IMR-90 (cell line): ENCODE results near the gene OGG1. TPM values are rescaled to one million over a fixed set of nuclear protein-coding genes. Genes with fewer than 3 reads are reported as not detected.

ENCODE experiments used
- ATAC-seq: fragments of 200-7000 bp; cut with Tn5 transposase; 2 replicates; pipeline ENCODE4 v1.9.1; 2020; ENCODE audit warnings: low read depth, mild to moderate bottlenecking, moderate library complexity
- BruUV-seq: library from RNA; stranded (reverse); fragments of 400-500 nt; replicated peaks from 2 replicates; lab custom pipeline; 2021; lab: Mats Ljungman, UMichigan
- CTCF ChIA-PET: fragments of 300-600 bp; formaldehyde crosslinking; extraction: SDS; loops from one replicate; lab custom pipeline; 2021; ENCODE audit warnings: antibody characterized with exemption; lab: Yijun Ruan, JAX
- POLR2A ChIA-PET: fragments of 300-600 bp; sonication (Branson Sonifier 250); formaldehyde crosslinking; loops from one replicate; lab custom pipeline; 2022; ENCODE audit warnings: antibody characterized with exemption; ENCODE audit not compliant: unreplicated experiment; lab: Charles Lee
- DNase-seq: peaks from one replicate; pipeline ENCODE4 v3.0.0; 2013
- H2AFZ ChIP-seq: replicated peaks from 2 replicates; pipeline ENCODE3; 2013; ENCODE audit warnings: low read length, mild to moderate bottlenecking; ENCODE audit not compliant: poor library complexity
- H2AK5ac ChIP-seq: 2 replicates; pipeline ENCODE4 v1.6.1; 2013; ENCODE audit warnings: low read depth, low read length, inconsistent platforms
- H2AK9ac ChIP-seq: replicated peaks from 2 replicates; pipeline ENCODE3; 2013; ENCODE audit warnings: mild to moderate bottlenecking, low read depth, low read length, moderate library complexity; ENCODE audit not compliant: poor library complexity
- H2BK120ac ChIP-seq: 2 replicates; pipeline ENCODE4 v1.6.1; 2013; ENCODE audit warnings: low read depth, low read length, inconsistent platforms
- H2BK15ac ChIP-seq: 3 replicates; pipeline ENCODE4 v1.6.1; 2013; ENCODE audit warnings: low read depth, low read length, inconsistent platforms
- H2BK20ac ChIP-seq: 2 replicates; pipeline ENCODE4 v1.6.1; 2013; ENCODE audit warnings: low read depth, mild to moderate bottlenecking, inconsistent platforms, low read length, moderate library complexity
- H2BK5ac ChIP-seq: 2 replicates; pipeline ENCODE4 v1.6.1; 2013; ENCODE audit warnings: mild to moderate bottlenecking, low read depth, low read length, inconsistent platforms; ENCODE audit not compliant: poor library complexity, severe bottlenecking
- H3K14ac ChIP-seq: replicated peaks from 2 replicates; pipeline ENCODE4 v1.6.1; 2013; ENCODE audit warnings: low read depth, low read length, inconsistent platforms
- H3K18ac ChIP-seq: 2 replicates; pipeline ENCODE4 v1.6.1; 2013; ENCODE audit warnings: low read depth, low read length, control low read depth
- H3K23ac ChIP-seq: 2 replicates; pipeline ENCODE4 v1.6.1; 2013; ENCODE audit warnings: low read depth, low read length, inconsistent platforms
- H3K27ac ChIP-seq: 2 replicates; pipeline ENCODE4 v1.5.1; 2013; ENCODE audit warnings: mild to moderate bottlenecking, control low read depth, low read length; ENCODE audit not compliant: insufficient read depth
- H3K27me3 ChIP-seq: 2 replicates; pipeline ENCODE4 v1.6.1; 2013; ENCODE audit warnings: low read length; ENCODE audit not compliant: control insufficient read depth, insufficient read depth
- H3K36me3 ChIP-seq: 2 replicates; pipeline ENCODE4 v1.6.1; 2013; ENCODE audit warnings: low read length, mixed read lengths; ENCODE audit not compliant: control insufficient read depth, insufficient read depth
- H3K4ac ChIP-seq: 2 replicates; pipeline ENCODE4 v1.6.1; 2013; ENCODE audit warnings: low read depth, low read length, inconsistent platforms
- H3K4me1 ChIP-seq: 2 replicates; pipeline ENCODE4 v1.6.1; 2013; ENCODE audit warnings: low read length, mixed read lengths; ENCODE audit not compliant: control insufficient read depth, insufficient read depth
- H3K4me2 ChIP-seq: 2 replicates; pipeline ENCODE4 v1.6.1; 2013; ENCODE audit warnings: low read depth, mild to moderate bottlenecking, control low read depth, low read length, moderate library complexity
- H3K4me3 ChIP-seq: 2 replicates; pipeline ENCODE4 v1.5.1; 2013; ENCODE audit warnings: low read depth, mild to moderate bottlenecking, control low read depth, low read length, moderate library complexity; ENCODE audit not compliant: insufficient read depth
- H3K56ac ChIP-seq: 2 replicates; pipeline ENCODE4 v1.6.1; 2013; ENCODE audit warnings: low read length, inconsistent platforms; ENCODE audit not compliant: insufficient read depth; ENCODE audit errors: extremely low read depth
- H3K79me1 ChIP-seq, 2 experiments: 2 replicates each; pipeline ENCODE4 v1.6.1; 2013; ENCODE audit warnings: low read length in 2 of 2, inconsistent platforms in 1 of 2, low read depth in 1 of 2
- H3K9ac ChIP-seq: 2 replicates; pipeline ENCODE4 v1.6.1; 2013; ENCODE audit warnings: low read depth, low read length, control low read depth
- H3K9me1 ChIP-seq: 2 replicates; pipeline ENCODE4 v1.6.1; 2013; ENCODE audit warnings: low read length, inconsistent platforms; ENCODE audit not compliant: insufficient read depth
- H3K9me3 ChIP-seq: 2 replicates; pipeline ENCODE4 v1.6.1; 2013; ENCODE audit warnings: low read length; ENCODE audit not compliant: control insufficient read depth, insufficient read depth
- H4K20me1 ChIP-seq: 2 replicates; pipeline ENCODE4 v1.6.1; 2013; ENCODE audit warnings: low read length, inconsistent platforms; ENCODE audit not compliant: insufficient read depth
- H4K5ac ChIP-seq: 2 replicates; pipeline ENCODE4 v1.6.1; 2013; ENCODE audit warnings: mild to moderate bottlenecking, low read depth, low read length, control low read depth
- H4K8ac ChIP-seq, 2 experiments: 2 replicates each; pipeline ENCODE4 v1.6.1; 2013; ENCODE audit warnings: low read depth in 2 of 2, low read length in 2 of 2, control low read depth in 1 of 2, inconsistent platforms in 1 of 2
- H4K91ac ChIP-seq: 2 replicates; pipeline ENCODE4 v1.6.1; 2013; ENCODE audit warnings: low read depth, low read length, inconsistent platforms; ENCODE audit not compliant: insufficient read depth
- CEBPB ChIP-seq: IDR thresholded peaks from 2 replicates; pipeline ENCODE4 v1.6.1; 2012; ENCODE audit warnings: low read depth, low read length, improper control_type of control experiment
- MAFK ChIP-seq: IDR thresholded peaks from 2 replicates; pipeline ENCODE4 v1.6.1; 2012; ENCODE audit warnings: low read depth, low read length, improper control_type of control experiment
- USF2 ChIP-seq: fragments of 150-350 bp; IDR thresholded peaks from 2 replicates; pipeline ENCODE4 v1.6.1; 2017; ENCODE audit warnings: mild to moderate bottlenecking, antibody characterized with exemption, low read length, low read depth
- WGBS, 2 experiments: methylation state at CpG; one replicate each; pipeline versions ENCODE4 v1.1.5 to v1.1.7; 2013; ENCODE audit warnings: missing lambda C conversion rate in 2 of 2; ENCODE audit not compliant: insufficient read length in 1 of 2; ENCODE audit errors: extremely low coverage in 2 of 2; 5-methylcytosine and 5-hydroxymethylcytosine counted together
- dilution Hi-C: fragments of 300-500 bp; cut with HindIII; formaldehyde crosslinking; loops from one replicate; pipeline ENCODE4 v1.14.3; 2018; ENCODE audit warnings: low sequenced_read_pairs; ENCODE audit not compliant: unreplicated experiment
- in situ Hi-C: fragments of 300-500 bp; cut with MboI; formaldehyde crosslinking; loops from 3 replicates; pipeline ENCODE4 v1.14.3; 2019; ENCODE audit warnings: low sequenced_read_pairs, inconsistent platforms, mixed read lengths
- intact Hi-C: fragments of 100-400 bp; cut with micrococcal nuclease; formaldehyde crosslinking; loops from 2 replicates; pipeline ENCODE4 v1.10.0; 2022
- polyA plus RNA-seq, 3 experiments: library from polyadenylated mRNA; depleted of rRNA; stranded (reverse); fragments of >200 nt; gene quantifications; 2 replicates each; pipeline ENCODE4 v1.2.3, GENCODE V29; 2012; ENCODE audit warnings: low replicate concordance in 1 of 3
- total RNA-seq: library from RNA; depleted of rRNA; stranded (reverse); fragments of >200 nt; gene quantifications from 2 replicates; pipeline ENCODE4 v1.2.3, GENCODE V29; 2012

OGG1 gene
- total and polyA plus RNA-seq, 2 of the 4 experiments (the other 2 are of a cell fraction), result 14.9 to 25.6 TPM

DNA sequence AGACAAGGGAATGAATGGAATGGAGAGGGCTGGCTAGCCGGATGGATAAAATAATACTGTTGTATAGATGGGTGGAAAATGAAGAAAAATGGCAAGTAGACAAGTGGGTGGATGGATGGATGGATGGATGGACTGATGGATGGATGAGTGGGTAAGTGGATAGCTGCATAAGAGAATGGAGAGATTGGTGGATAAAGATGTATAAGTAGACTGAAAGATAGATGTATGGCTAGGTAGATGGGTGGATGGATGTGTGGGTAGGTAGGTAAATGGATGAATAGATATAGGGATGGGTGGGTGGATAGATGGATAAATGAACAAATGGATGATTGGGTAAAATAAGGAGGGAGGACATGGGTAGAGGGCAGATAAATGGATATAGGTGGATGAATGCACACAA is 32.2 kb upstream of the OGG1 start:
- H3K56ac ChIP-seq, result no peak overlapping the region
- in situ Hi-C loops, result no loop called here
- no peak overlapping the region for H4K8ac ChIP-seq
- dilution Hi-C loops, result no loop called here
- H3K23ac ChIP-seq, result no peak overlapping the region
- no peak overlapping the region for H3K14ac ChIP-seq
- H4K20me1 ChIP-seq, result no peaks in the 10 kb centered on the region
- H3K4ac ChIP-seq, result no peak overlapping the region
- POLR2A ChIA-PET, result no interaction called here
- H3K18ac ChIP-seq, result no peak overlapping the region
- H3K36me3 ChIP-seq, result no peaks in the 10 kb centered on the region
- peaks cover 2% of the 10 kb centered on the region; the same call in 1 of the 2 replicates for H3K4me1 ChIP-seq
- no peak overlapping the region for H4K91ac ChIP-seq
- no peak for TF ChIP-seq MAFK
- no peak for TF ChIP-seq CEBPB
- TF ChIP-seq USF2, result no peak
- DNase-seq, result no peak
- no peak overlapping the region for H2AK5ac ChIP-seq
- WGBS, 2 experiments, result 67% methylated on average over 1 of the region's 1 CpG; no CpG with 5 or more reads in 1 of the 2 experiments
- no peak overlapping the region for H2BK15ac ChIP-seq
- H3K27me3 ChIP-seq, result peaks cover 9% of the 10 kb centered on the region
- H3K4me3 ChIP-seq, result no peak overlapping the region
- ATAC-seq, result no peak
- H2BK20ac ChIP-seq, result no peak overlapping the region
- no peak overlapping the region for H2AFZ ChIP-seq
- no peak overlapping the region for H3K27ac ChIP-seq
- intact Hi-C loops, result loop anchor here (5.0 to 10.0 kb wide), 3 partner anchors 200 to 507 kb away; partner anchors contain the start of genes CRELD1 and IL17RC
- no peak overlapping the region for H2AK9ac ChIP-seq
- no TSS peak for BruUV-seq
- no peaks in the 10 kb centered on the region for H3K9me3 ChIP-seq
- H4K5ac ChIP-seq, result no peak overlapping the region
- no peaks in the 10 kb centered on the region for H3K79me1 ChIP-seq
- no peaks in the 10 kb centered on the region for H3K9me1 ChIP-seq
- H3K4me2 ChIP-seq, result no peak overlapping the region
- no peak overlapping the region for H3K9ac ChIP-seq
- CTCF ChIA-PET, result no interaction called here
- H2BK120ac ChIP-seq, result no peak overlapping the region
- H2BK5ac ChIP-seq, result no peak overlapping the region
